GM12892 (cell line): ENCODE data around the gene LOXL1.

ENCODE experiments used
- POLR2A ChIP-seq: IDR thresholded peaks from 2 replicates; pipeline ENCODE4 v1.6.1; 2011; ENCODE audit warnings: low read depth, low read length, control low read depth
- TAF1 ChIP-seq: IDR thresholded peaks from 2 replicates; pipeline ENCODE4 v1.6.1; 2011; ENCODE audit warnings: low read depth, mild to moderate bottlenecking, control low read depth, low read length, borderline replicate concordance

DNA sequence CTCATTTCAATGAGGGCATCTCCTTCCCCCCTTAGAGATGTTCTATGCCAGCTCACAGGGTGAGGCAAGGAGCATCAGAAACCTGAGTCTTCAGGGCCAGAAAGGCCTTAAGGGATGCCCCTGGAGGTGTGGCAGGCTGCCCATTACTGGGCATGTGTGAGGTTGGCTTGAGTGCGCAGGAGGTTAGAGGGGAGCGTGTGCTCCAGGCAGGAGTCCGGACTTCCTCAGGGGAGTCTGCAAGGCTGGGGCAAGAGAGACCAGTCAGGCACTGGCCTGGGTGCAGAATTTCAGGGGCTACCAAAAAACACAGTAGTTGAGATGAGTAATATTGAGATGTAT lies 1.9 kb downstream of the LOXL1 start:
- TF ChIP-seq POLR2A, result no peak
- TF ChIP-seq TAF1, result no peak
